ENCODE measurements around the gene GBX2. TPM values are rescaled to one million over a fixed set of nuclear protein-coding genes. Genes with fewer than 3 reads are reported as not detected.

Gene GBX2
- total and polyA plus RNA-seq, 2 of the 8 experiments (the other 6 are each of a cell fraction or from before 2014, with no cell fraction given) = 0.38 to 0.89 TPM

DNA sequence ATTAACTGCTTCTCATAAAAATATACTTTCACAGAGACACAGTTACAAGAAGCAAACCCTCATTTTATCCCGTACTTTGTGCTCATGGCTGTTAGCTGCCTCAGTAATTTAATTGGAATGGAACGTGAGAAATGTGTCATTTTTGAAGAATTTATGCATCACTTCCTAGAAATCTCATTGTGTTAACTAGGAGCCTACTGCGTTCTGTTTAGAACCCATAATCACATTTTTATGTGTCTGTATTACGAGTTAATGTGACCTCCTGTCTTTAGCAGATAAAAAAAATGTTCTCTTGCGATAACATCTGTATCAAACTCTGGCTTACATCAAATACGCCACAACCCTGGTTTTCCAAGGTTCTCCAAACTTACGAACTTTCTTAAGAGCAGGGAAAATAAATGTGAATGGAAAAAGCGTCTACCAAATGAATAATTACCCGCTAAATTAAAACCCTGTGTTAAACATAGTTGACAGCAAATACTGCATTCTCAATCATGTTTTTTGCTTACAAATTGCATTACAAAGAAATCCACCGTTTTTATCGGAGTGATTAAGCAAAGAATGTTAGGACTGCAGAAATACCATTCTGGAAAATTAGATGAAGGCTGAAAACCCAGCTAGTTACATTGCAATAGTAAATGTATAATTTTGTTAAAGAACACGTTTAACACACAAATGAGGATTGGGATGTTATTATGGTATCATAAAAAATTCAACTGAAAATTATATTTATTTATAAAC, 12.1 kb upstream of the GBX2 start:
- WGBS, 2 experiments (ENCODE audit: extremely low coverage in 1 of 2, insufficient coverage in 1 of 2, insufficient read length in 1 of 2, insufficient replicate concordance in 2 of 2, low coverage in 1 of 2, low lambda C conversion rate in 2 of 2, missing lambda C conversion rate in 1 of 2) = 39% methylated on average over 12 of the region's 12 CpGs; no CpG with 5 or more reads in 1 of the 2 experiments
- TF ChIP-seq BACH1 (IDR thresholded peaks at IDR 0.05; ENCODE audit: low read length) (no peak), TEAD4 (IDR thresholded peaks at IDR 0.05; ENCODE audit: low read depth, low read length) (no peak), NRF1 (IDR thresholded peaks at IDR 0.05; ENCODE audit: low read depth, low read length) (no peak), SIN3A (conservative IDR thresholded peaks at IDR 0.05 in 1 of 2, IDR thresholded peaks at IDR 0.05 in 1 of 2; ENCODE audit: low read depth in 1 of 2, low read length in 2 of 2) (no peak), SRF (IDR thresholded peaks at IDR 0.05; ENCODE audit: low read depth, low read length) (no peak), ASH2L (IDR thresholded peaks at IDR 0.05; ENCODE audit: low read length) (no peak), CHD2 (IDR thresholded peaks at IDR 0.05; ENCODE audit: low read length) (no peak), ATF3 (IDR thresholded peaks at IDR 0.05; ENCODE audit: insufficient read depth, low read depth, low read length) (no peak), CHD1 (IDR thresholded peaks at IDR 0.05; ENCODE audit: low read depth, low read length) (no peak)
- TF ChIP-seq, protein P1, sequence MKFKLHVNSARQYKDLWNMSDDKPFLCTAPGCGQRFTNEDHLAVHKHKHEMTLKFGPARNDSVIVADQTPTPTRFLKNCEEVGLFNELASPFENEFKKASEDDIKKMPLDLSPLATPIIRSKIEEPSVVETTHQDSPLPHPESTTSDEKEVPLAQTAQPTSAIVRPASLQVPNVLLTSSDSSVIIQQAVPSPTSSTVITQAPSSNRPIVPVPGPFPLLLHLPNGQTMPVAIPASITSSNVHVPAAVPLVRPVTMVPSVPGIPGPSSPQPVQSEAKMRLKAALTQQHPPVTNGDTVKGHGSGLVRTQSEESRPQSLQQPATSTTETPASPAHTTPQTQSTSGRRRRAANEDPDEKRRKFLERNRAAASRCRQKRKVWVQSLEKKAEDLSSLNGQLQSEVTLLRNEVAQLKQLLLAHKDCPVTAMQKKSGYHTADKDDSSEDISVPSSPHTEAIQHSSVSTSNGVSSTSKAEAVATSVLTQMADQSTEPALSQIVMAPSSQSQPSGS (IDR thresholded peaks at IDR 0.05; ENCODE audit: low read length) = no peak

More for the DNA sequence above, 12.1 kb upstream of the GBX2 start:
- H2BK12ac ChIP-seq (ENCODE audit: low read depth, low read length) = no peak overlapping the region
- peaks cover 8% of the 10 kb centered on the region; the same call in 1 of the 2 replicates for H3K23me2 ChIP-seq (ENCODE audit: low read depth, low read length)
- peaks cover 20 to 46% (median 38%) of the 10 kb centered on the region in 4 experiments for H3K27me3 ChIP-seq (replicated peaks in 1 of 4; ENCODE audit: control insufficient read depth in 3 of 4, extremely low read depth in 1 of 4, insufficient read depth in 3 of 4, low read length in 3 of 4)
- H4K5ac ChIP-seq (ENCODE audit: insufficient read length, low read depth, low read length) = no peak overlapping the region
- H2AFZ ChIP-seq (ENCODE audit: low read length) = no peak overlapping the region
- H3K4me1 ChIP-seq (replicated peaks in 1 of 4; ENCODE audit: control insufficient read depth in 3 of 4, insufficient read depth in 4 of 4, low read length in 3 of 4) = peaks cover 0 to 8% (median 2%) of the 10 kb centered on the region in 4 experiments; a peak in 4 of 7 replicates
- no peak overlapping the region for H2BK5ac ChIP-seq (ENCODE audit: low read depth, low read length)
- H3K18ac ChIP-seq (ENCODE audit: extremely low read depth, low read length) = no peak overlapping the region
- FAIRE-seq (peak; percentile 78), DNase-seq (ENCODE audit: low read depth in 1 of 2, low spot score in 2 of 2) (no peak)
- no peaks in the 10 kb centered on the region for H3K36me3 ChIP-seq (ENCODE audit: control insufficient read depth in 2 of 4, insufficient read depth in 4 of 4, low read length in 3 of 4)
- H3K79me2 ChIP-seq (ENCODE audit: control insufficient read depth in 1 of 2, insufficient read depth in 2 of 2, low read length in 2 of 2) = no peaks in the 10 kb centered on the region
- H3K79me1 ChIP-seq (ENCODE audit: low read depth, low read length) = no peaks in the 10 kb centered on the region
- CTCF ChIA-PET (ENCODE audit: partially characterized antibody) = interaction anchor here (0.6 to 9.4 kb wide), 36 partner anchors 8 to 414 kb away, joined by 3 to 87 read pairs (median 4); no protein-coding TSS in a partner anchor
- H2BK120ac ChIP-seq (replicated peaks; ENCODE audit: low read depth, low read length) = no peak overlapping the region
- H3K56ac ChIP-seq (replicated peaks; ENCODE audit: insufficient read length, low read depth, low read length) = no peak overlapping the region
- H4K8ac ChIP-seq (ENCODE audit: extremely low read depth, insufficient read depth, low read length) = no peak overlapping the region
- H3K9ac ChIP-seq (replicated peaks in 1 of 4; ENCODE audit: extremely low read depth in 1 of 4, low read depth in 3 of 4, low read length in 3 of 4) = no peak overlapping the region
- peaks cover 7% of the 10 kb centered on the region in 2 experiments; a peak in 3 of 4 replicates for H3K9me3 ChIP-seq (ENCODE audit: insufficient read depth in 2 of 2, low read depth in 1 of 2, low read length in 1 of 2)
- H4K91ac ChIP-seq (replicated peaks; ENCODE audit: insufficient read length, low read length) = no peak overlapping the region
- H3K27ac ChIP-seq (ENCODE audit: low read depth, low read length) = no peak overlapping the region
- peaks cover 0 to 3% of the 10 kb centered on the region in 2 experiments for H4K20me1 ChIP-seq (replicated peaks in 1 of 2; ENCODE audit: control insufficient read depth in 1 of 2, insufficient read depth in 2 of 2, low read length in 2 of 2)
- peak overlapping the region; percentile 55 to 81; a peak in 3 of 4 replicates for H3K4me2 ChIP-seq (ENCODE audit: insufficient read depth in 1 of 2, low read depth in 2 of 2, low read length in 2 of 2)
- no peak overlapping the region for H3K14ac ChIP-seq (ENCODE audit: insufficient read length)
- no peak overlapping the region for H2BK15ac ChIP-seq (ENCODE audit: low read length)
- no peak overlapping the region for H2AK5ac ChIP-seq (ENCODE audit: low read depth, low read length)
- POLR2A ChIA-PET (ENCODE audit: partially characterized antibody) = interaction anchor here (1.1 kb wide), 1 partner anchor 29 kb away, joined by 4 read pairs; no protein-coding TSS in a partner anchor
- H3K23ac ChIP-seq (ENCODE audit: insufficient read length) = no peak overlapping the region
- no peak overlapping the region for H3K4ac ChIP-seq (replicated peaks; ENCODE audit: insufficient read length, low read depth, low read length)
- H3K4me3 ChIP-seq (ENCODE audit: extremely low read depth in 1 of 4, insufficient read depth in 2 of 4, low read depth in 3 of 4, low read length in 4 of 4) = peak overlapping the region in 1 of 4 experiments; percentile 59; a peak in 2 of 8 replicates
- H2BK20ac ChIP-seq (ENCODE audit: low read length) = no peak overlapping the region

Data from H1 (cell line).